ENCODE results near the gene ROPN1L. TPM values are rescaled to one million over a fixed set of nuclear protein-coding genes. Genes with fewer than 3 reads are reported as not detected.

Gene ROPN1L
- total and polyA plus RNA-seq, 2 of the 4 experiments (the other 2 are of a cell fraction) = 0.34 to 0.36 TPM

DNA sequence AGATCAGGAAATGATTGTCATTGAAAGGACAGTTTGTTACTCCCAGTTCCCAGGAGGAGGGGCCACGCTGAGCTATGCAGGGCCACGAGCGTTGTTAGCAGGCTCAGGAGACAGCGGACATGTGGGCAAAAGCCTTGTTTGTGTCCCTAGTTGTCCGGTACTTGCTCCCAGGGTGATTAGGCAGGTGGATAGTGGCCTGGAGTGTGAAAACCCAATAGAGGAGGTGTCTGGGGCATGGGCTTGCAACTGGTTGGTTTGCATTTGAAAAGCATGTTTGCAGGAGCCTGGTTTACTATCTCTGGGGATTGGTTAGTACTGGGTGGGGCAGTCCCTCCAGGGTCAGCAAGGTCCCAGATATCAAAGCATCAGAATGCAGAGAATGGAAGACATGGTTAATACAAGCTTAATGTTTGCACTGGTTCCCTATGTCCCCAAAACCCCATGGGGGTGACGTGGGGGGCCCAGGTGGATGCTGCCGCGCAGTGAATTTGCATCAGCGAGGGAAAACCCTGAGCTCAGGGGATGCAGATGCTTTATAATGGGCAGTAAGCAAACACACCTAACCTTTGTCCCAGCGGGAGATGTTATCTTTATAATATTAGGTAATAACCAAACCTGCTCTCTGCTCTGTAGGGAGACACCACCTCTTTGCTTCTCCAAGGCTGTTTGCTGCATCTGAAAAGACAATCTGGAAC is 39.7 kb downstream of the ROPN1L start:
- Histone ChIP-seq H3K9ac (ENCODE audit: low read depth, low read length) (no peak overlapping the region), H3K14ac (replicated peaks; ENCODE audit: low read depth, low read length) (peak overlapping the region; percentile 3; the same call in 1 of the 2 replicates), H4K8ac (ENCODE audit: low read depth in 2 of 2, low read length in 2 of 2) (peak overlapping the region in 1 of 2 experiments; percentile 70; a peak in 2 of 4 replicates), H3K9me3 (ENCODE audit: control insufficient read depth, insufficient read depth, low read length) (peaks cover 2% of the 10 kb centered on the region; the same call in 1 of the 2 replicates), H3K36me3 (ENCODE audit: control insufficient read depth, insufficient read depth, low read length) (no peaks in the 10 kb centered on the region), H2BK120ac (ENCODE audit: low read depth, low read length) (peak overlapping the region; percentile 67), H2AFZ (replicated peaks; ENCODE audit: low read length, poor library complexity) (peak overlapping the region; percentile 1), H4K5ac (ENCODE audit: low read depth, low read length) (no peak overlapping the region), H2AK5ac (ENCODE audit: low read depth, low read length) (peak overlapping the region; percentile 63; the same call in 1 of the 2 replicates), H3K4me3 (ENCODE audit: insufficient read depth, low read depth, low read length) (no peak overlapping the region), H3K79me1 (ENCODE audit: low read depth in 1 of 2, low read length in 2 of 2) (0 out of 4 replicates have a peak, but pooled peaks cover 0 to 2% of the 10 kb centered on the region in 2 experiments), H3K18ac (ENCODE audit: low read depth, low read length) (no peak overlapping the region), H2BK15ac (ENCODE audit: low read depth, low read length) (peak overlapping the region; percentile 91; the same call in 1 of the 3 replicates), H3K27ac (ENCODE audit: insufficient read depth, low read length) (no peak overlapping the region), H3K56ac (ENCODE audit: extremely low read depth, insufficient read depth, low read length) (no peak overlapping the region), H2BK5ac (ENCODE audit: low read depth, low read length, poor library complexity, severe bottlenecking) (no peak overlapping the region), H2AK9ac (replicated peaks; ENCODE audit: low read depth, low read length, poor library complexity) (peak overlapping the region; percentile 22), H2BK20ac (ENCODE audit: low read depth, low read length) (no peak overlapping the region), H3K9me1 (ENCODE audit: insufficient read depth, low read length) (peaks cover 16% of the 10 kb centered on the region), H3K4me1 (ENCODE audit: control insufficient read depth, insufficient read depth, low read length) (peaks cover 25% of the 10 kb centered on the region), H4K20me1 (ENCODE audit: insufficient read depth, low read length) (no peaks in the 10 kb centered on the region), H3K4ac (ENCODE audit: low read depth, low read length) (peak overlapping the region; percentile 5; the same call in 1 of the 2 replicates), H4K91ac (ENCODE audit: insufficient read depth, low read depth, low read length) (no peak overlapping the region), H3K4me2 (ENCODE audit: low read depth, low read length) (no peak overlapping the region), H3K23ac (ENCODE audit: low read depth, low read length) (no peak overlapping the region), H3K27me3 (ENCODE audit: control insufficient read depth, insufficient read depth, low read length) (no peaks in the 10 kb centered on the region)
- intact Hi-C loops (cut with micrococcal nuclease) = no loop called here
- dilution Hi-C loops (cut with HindIII; ENCODE audit: low sequenced_read_pairs, unreplicated experiment) = no loop called here
- in situ Hi-C loops (cut with MboI; ENCODE audit: low sequenced_read_pairs) = no loop called here
- no TSS peak for BruUV-seq (replicated peaks)
- TF ChIP-seq CTCF (conservative IDR thresholded peaks at IDR 0.05; ENCODE audit: low read depth, low read length) = no peak
- no peak for TF ChIP-seq NFE2L2 (IDR thresholded peaks at IDR 0.05; ENCODE audit: low read depth, low read length)
- TF ChIP-seq POLR2A (IDR thresholded peaks at IDR 0.05; ENCODE audit: low read depth, low read length) = no peak
- no peak for TF ChIP-seq RAD21 (IDR thresholded peaks at IDR 0.05; ENCODE audit: low read length)
- TF ChIP-seq MAFK (IDR thresholded peaks at IDR 0.05; ENCODE audit: low read depth, low read length) = no peak
- no peak for TF ChIP-seq SMC3 (IDR thresholded peaks at IDR 0.05; ENCODE audit: low read depth, low read length)
- no peak for TF ChIP-seq RCOR1 (IDR thresholded peaks at IDR 0.05; ENCODE audit: insufficient replicate concordance, low read length)
- TF ChIP-seq USF2 (IDR thresholded peaks at IDR 0.05; ENCODE audit: low read depth, low read length) = no peak
- no peak for TF ChIP-seq CHD1 (IDR thresholded peaks at IDR 0.05; ENCODE audit: low read depth, low read length)
- TF ChIP-seq, protein P1, sequence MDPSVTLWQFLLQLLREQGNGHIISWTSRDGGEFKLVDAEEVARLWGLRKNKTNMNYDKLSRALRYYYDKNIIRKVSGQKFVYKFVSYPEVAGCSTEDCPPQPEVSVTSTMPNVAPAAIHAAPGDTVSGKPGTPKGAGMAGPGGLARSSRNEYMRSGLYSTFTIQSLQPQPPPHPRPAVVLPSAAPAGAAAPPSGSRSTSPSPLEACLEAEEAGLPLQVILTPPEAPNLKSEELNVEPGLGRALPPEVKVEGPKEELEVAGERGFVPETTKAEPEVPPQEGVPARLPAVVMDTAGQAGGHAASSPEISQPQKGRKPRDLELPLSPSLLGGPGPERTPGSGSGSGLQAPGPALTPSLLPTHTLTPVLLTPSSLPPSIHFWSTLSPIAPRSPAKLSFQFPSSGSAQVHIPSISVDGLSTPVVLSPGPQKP (IDR thresholded peaks at IDR 0.05; ENCODE audit: borderline replicate concordance, low read depth, low read length) = no peak
- TF ChIP-seq RFX5 (IDR thresholded peaks at IDR 0.05; ENCODE audit: low read depth, low read length) = no peak
- TF ChIP-seq MAZ (IDR thresholded peaks at IDR 0.05; ENCODE audit: borderline replicate concordance, low read depth, low read length) = no peak
- no peak for TF ChIP-seq MXI1 (IDR thresholded peaks at IDR 0.05; ENCODE audit: borderline replicate concordance, low read depth, low read length)
- no peak for TF ChIP-seq CEBPB (IDR thresholded peaks at IDR 0.05; ENCODE audit: low read depth, low read length)
- WGBS, 2 experiments (ENCODE audit: extremely low coverage in 2 of 2, insufficient read length in 1 of 2) = 95% methylated on average over 4 of the region's 10 CpGs; no CpG with 5 or more reads in 1 of the 2 experiments
- POLR2A ChIA-PET (ENCODE audit: unreplicated experiment) = no interaction called here
- ATAC-seq (ENCODE audit: low read depth) = no peak
- CTCF ChIA-PET = no interaction called here
- no peak for DNase-seq
